ENCODE data around the gene LRRN4CL. TPM values are rescaled to one million over a fixed set of nuclear protein-coding genes. Genes with fewer than 3 reads are reported as not detected.

LRRN4CL gene
- total and polyA plus RNA-seq, 9 of the 15 experiments (the other 6 are each of a cell fraction or from before 2014, with no cell fraction given), result 0.03 to 0.11 (median 0.05) TPM; not detected in 4

- TF ChIP-seq ZBTB7A (IDR thresholded peaks at IDR 0.05; ENCODE audit: borderline replicate concordance, control insufficient read depth, low read depth, low read length) (no peak), ZZZ3 (IDR thresholded peaks at IDR 0.05) (peak; percentile 88; the same call in 1 of the 2 replicates), ETV5 (CRISPR knock-in tag; IDR thresholded peaks at IDR 0.05; ENCODE audit: low read depth) (no peak), SAFB2 (IDR thresholded peaks at IDR 0.05; ENCODE audit: borderline replicate concordance, low read depth, low read length, severe bottlenecking) (no peak), ETV6 (IDR thresholded peaks at IDR 0.05; ENCODE audit: borderline replicate concordance in 1 of 2, low read depth in 2 of 2, low read length in 1 of 2) (no peak), ETV6 (CRISPR knock-in tag; IDR thresholded peaks at IDR 0.05; ENCODE audit: borderline replicate concordance) (no peak), DDX20 (tag; IDR thresholded peaks at IDR 0.05; ENCODE audit: low read depth) (no peak), KHSRP (IDR thresholded peaks at IDR 0.05) (no peak), NR2C2 (CRISPR knock-in tag; IDR thresholded peaks at IDR 0.05) (no peak), NR2C2 (tag; IDR thresholded peaks at IDR 0.05) (no peak), HEY1 (CRISPR knock-in tag; IDR thresholded peaks at IDR 0.05; ENCODE audit: borderline replicate concordance) (no peak), SIN3B (IDR thresholded peaks at IDR 0.05; ENCODE audit: low read depth) (no peak), IRF2 (CRISPR knock-in tag; IDR thresholded peaks at IDR 0.05) (no peak), ZMIZ1 (IDR thresholded peaks at IDR 0.05; ENCODE audit: low read depth in 2 of 2, low read length in 2 of 2) (no peak; a peak in 1 of 4 replicates), RCOR1 (IDR thresholded peaks at IDR 0.05; ENCODE audit: borderline replicate concordance in 1 of 2, low read depth in 2 of 2, low read length in 2 of 2) (no peak), JUN (IDR thresholded peaks at IDR 0.05; ENCODE audit: borderline replicate concordance, low read depth, low read length) (no peak), JUN (CRISPR knock-in tag; IDR thresholded peaks at IDR 0.05; ENCODE audit: borderline replicate concordance) (no peak), NCOA6 (IDR thresholded peaks at IDR 0.05) (no peak), ZC3H4 (CRISPR knock-in tag; IDR thresholded peaks at IDR 0.05; ENCODE audit: borderline replicate concordance) (no peak), NONO (IDR thresholded peaks at IDR 0.05; ENCODE audit: low read depth in 2 of 2, low read length in 1 of 2) (no peak), MAZ (CRISPR knock-in tag; conservative IDR thresholded peaks at IDR 0.05 in 1 of 2, IDR thresholded peaks at IDR 0.05 in 1 of 2) (no peak), MCM2 (IDR thresholded peaks at IDR 0.05; ENCODE audit: low read depth) (no peak), EWSR1 (IDR thresholded peaks at IDR 0.05; ENCODE audit: borderline replicate concordance, low read depth, partially characterized antibody) (no peak), ARID1B (IDR thresholded peaks at IDR 0.05) (no peak; the same call in 1 of the 2 replicates)
- TF ChIP-seq, protein P1, sequence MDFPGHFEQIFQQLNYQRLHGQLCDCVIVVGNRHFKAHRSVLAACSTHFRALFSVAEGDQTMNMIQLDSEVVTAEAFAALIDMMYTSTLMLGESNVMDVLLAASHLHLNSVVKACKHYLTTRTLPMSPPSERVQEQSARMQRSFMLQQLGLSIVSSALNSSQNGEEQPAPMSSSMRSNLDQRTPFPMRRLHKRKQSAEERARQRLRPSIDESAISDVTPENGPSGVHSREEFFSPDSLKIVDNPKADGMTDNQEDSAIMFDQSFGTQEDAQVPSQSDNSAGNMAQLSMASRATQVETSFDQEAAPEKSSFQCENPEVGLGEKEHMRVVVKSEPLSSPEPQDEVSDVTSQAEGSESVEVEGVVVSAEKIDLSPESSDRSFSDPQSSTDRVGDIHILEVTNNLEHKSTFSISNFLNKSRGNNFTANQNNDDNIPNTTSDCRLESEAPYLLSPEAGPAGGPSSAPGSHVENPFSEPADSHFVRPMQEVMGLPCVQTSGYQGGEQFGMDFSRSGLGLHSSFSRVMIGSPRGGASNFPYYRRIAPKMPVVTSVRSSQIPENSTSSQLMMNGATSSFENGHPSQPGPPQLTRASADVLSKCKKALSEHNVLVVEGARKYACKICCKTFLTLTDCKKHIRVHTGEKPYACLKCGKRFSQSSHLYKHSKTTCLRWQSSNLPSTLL (IDR thresholded peaks at IDR 0.05), result no peak
Observed at GRCh38 chr11:62671236-62671607, 18.1 kb downstream of the LRRN4CL start (continued).

Measured in K562 (cell line).